Transverse colon (tissue), 4 donors: ENCODE data around the gene CACNA1S.

Source experiments
- CTCF ChIP-seq, 5 experiments: fragments of 200-600 bp in 3 of 5; fragments of 450-650 bp in 2 of 5; sonication (generic) in 3 of 5; IDR thresholded peaks; 1 replicate in 2 of 5; 2 replicates in 3 of 5; pipeline ENCODE4 v1.5.1; 2016 to 2017; ENCODE audit warnings: antibody characterized with exemption in 5 of 5, inconsistent platforms in 3 of 5, mild to moderate bottlenecking in 2 of 5, moderate library complexity in 1 of 5
- POLR2A ChIP-seq: fragments of 450-650 bp; IDR thresholded peaks from one replicate; pipeline ENCODE4 v1.6.1; 2016; ENCODE audit warnings: antibody characterized with exemption, mild to moderate bottlenecking, moderate library complexity
- POLR2AphosphoS5 ChIP-seq, 3 donors: sonication (generic); formaldehyde crosslinking; IDR thresholded peaks; one replicate each; pipeline ENCODE4 v1.6.1; 2016; ENCODE audit warnings: antibody characterized with exemption in 3 of 3

- TF ChIP-seq CTCF (IDR thresholded peaks at IDR 0.05) (no peak), POLR2A (no peak), POLR2AphosphoS5 (IDR thresholded peaks at IDR 0.05) (no peak)
Measured at GRCh38 chr1:201112173-201112731, at the start of gene CACNA1S.
